ENCODE measurements around the gene SEC61A2.
"Not testable (repeated sequence)": the region's sequence is repeated elsewhere in the genome, so short reads cannot be mapped to it uniquely, and the experiment has no call there.

SEC61A2 gene

GRCh38 chr10:12129222-12130111 is at the start of gene SEC61A2:
SEC61A2 (plus strand) TSS chr10:12129677; CDS start chr10:12129788, 111 bp downstream.
- DNase-seq (ENCODE audit: low read depth): peak; percentile 93
- TF ChIP-seq CTCF (IDR thresholded peaks at IDR 0.05; ENCODE audit: insufficient read depth, low read depth, low read length, missing control alignments): no peak
- H3K4me3 ChIP-seq (ENCODE audit: low read length): peak within 1 kb of the TSS; percentile 77

- no peak for DNase-seq (ENCODE audit: low read depth)
- TF ChIP-seq CTCF (IDR thresholded peaks at IDR 0.05; ENCODE audit: insufficient read depth, low read depth, low read length, missing control alignments): no peak
- no peak overlapping the region for H3K4me3 ChIP-seq (ENCODE audit: low read length)
Measured at GRCh38 chr10:12081470-12081869, 48.0 kb upstream of the SEC61A2 start.

- TF ChIP-seq CTCF (IDR thresholded peaks at IDR 0.05; ENCODE audit: insufficient read depth, low read depth, low read length, missing control alignments): no peak
- no peak overlapping the region for H3K4me3 ChIP-seq (ENCODE audit: low read length)
- DNase-seq (ENCODE audit: low read depth): peak; percentile 24
Measured at GRCh38 chr10:12081879-12082557, 47.5 kb upstream of the SEC61A2 start.

- no peak for TF ChIP-seq CTCF (IDR thresholded peaks at IDR 0.05; ENCODE audit: insufficient read depth, low read depth, low read length, missing control alignments)
- DNase-seq (ENCODE audit: low read depth): no peak
- no peak overlapping the region for H3K4me3 ChIP-seq (ENCODE audit: low read length)
Measured at GRCh38 chr10:12088919-12089318, 40.6 kb upstream of the SEC61A2 start.

GRCh38 chr10:12091421-12091820 is 38.1 kb upstream of the SEC61A2 start:
- no peak for DNase-seq (ENCODE audit: low read depth)
- no peak for TF ChIP-seq CTCF (IDR thresholded peaks at IDR 0.05; ENCODE audit: insufficient read depth, low read depth, low read length, missing control alignments)
- H3K4me3 ChIP-seq (ENCODE audit: low read length): no peak overlapping the region

GRCh38 chr10:12097361-12097760 is 32.1 kb upstream of the SEC61A2 start:
- DNase-seq (ENCODE audit: low read depth): not testable (repeated sequence)

GRCh38 chr10:12097791-12098190 is 31.7 kb upstream of the SEC61A2 start:
- DNase-seq (ENCODE audit: low read depth): peak; percentile 40

More at GRCh38 chr10:12097361-12097760, 32.1 kb upstream of the SEC61A2 start:
- not testable (repeated sequence) for H3K4me3 ChIP-seq (ENCODE audit: low read length)

More at GRCh38 chr10:12097791-12098190, 31.7 kb upstream of the SEC61A2 start:
- H3K4me3 ChIP-seq (ENCODE audit: low read length): no peak overlapping the region
- no peak for TF ChIP-seq CTCF (IDR thresholded peaks at IDR 0.05; ENCODE audit: insufficient read depth, low read depth, low read length, missing control alignments)
